ENCODE data around the gene ZAP70.

GRCh38 chr2:97677480-97677879 lies 35.9 kb upstream of the ZAP70 start:
- TF ChIP-seq, protein P1, sequence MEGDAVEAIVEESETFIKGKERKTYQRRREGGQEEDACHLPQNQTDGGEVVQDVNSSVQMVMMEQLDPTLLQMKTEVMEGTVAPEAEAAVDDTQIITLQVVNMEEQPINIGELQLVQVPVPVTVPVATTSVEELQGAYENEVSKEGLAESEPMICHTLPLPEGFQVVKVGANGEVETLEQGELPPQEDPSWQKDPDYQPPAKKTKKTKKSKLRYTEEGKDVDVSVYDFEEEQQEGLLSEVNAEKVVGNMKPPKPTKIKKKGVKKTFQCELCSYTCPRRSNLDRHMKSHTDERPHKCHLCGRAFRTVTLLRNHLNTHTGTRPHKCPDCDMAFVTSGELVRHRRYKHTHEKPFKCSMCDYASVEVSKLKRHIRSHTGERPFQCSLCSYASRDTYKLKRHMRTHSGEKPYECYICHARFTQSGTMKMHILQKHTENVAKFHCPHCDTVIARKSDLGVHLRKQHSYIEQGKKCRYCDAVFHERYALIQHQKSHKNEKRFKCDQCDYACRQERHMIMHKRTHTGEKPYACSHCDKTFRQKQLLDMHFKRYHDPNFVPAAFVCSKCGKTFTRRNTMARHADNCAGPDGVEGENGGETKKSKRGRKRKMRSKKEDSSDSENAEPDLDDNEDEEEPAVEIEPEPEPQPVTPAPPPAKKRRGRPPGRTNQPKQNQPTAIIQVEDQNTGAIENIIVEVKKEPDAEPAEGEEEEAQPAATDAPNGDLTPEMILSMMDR (IDR thresholded peaks at IDR 0.05) = no peak
- no peak for TF ChIP-seq HOXA7 (CRISPR knock-in tag; IDR thresholded peaks at IDR 0.05)
- TF ChIP-seq RFX5 (IDR thresholded peaks at IDR 0.05) = no peak
- TF ChIP-seq EP300 (IDR thresholded peaks at IDR 0.05) = no peak
- no peak for TF ChIP-seq POLR2A (IDR thresholded peaks at IDR 0.05; ENCODE audit: low read length)
- no peak for TF ChIP-seq MYC (IDR thresholded peaks at IDR 0.05; ENCODE audit: borderline replicate concordance, low read length)

All from A549 (cell line).